IMR-90 (cell line): ENCODE data around the gene FNIP2. TPM values are rescaled to one million over a fixed set of nuclear protein-coding genes. Genes with fewer than 3 reads are reported as not detected.

Experiments used
- ATAC-seq: fragments of 200-7000 bp; cut with Tn5 transposase; 2 replicates; pipeline ENCODE4 v1.9.1; 2020; ENCODE audit warnings: low read depth, mild to moderate bottlenecking, moderate library complexity
- BruUV-seq: library from RNA; stranded (reverse); fragments of 400-500 nt; replicated peaks from 2 replicates; lab custom pipeline; 2021; lab: Mats Ljungman, UMichigan
- CTCF ChIA-PET: fragments of 300-600 bp; formaldehyde crosslinking; extraction: SDS; loops from one replicate; lab custom pipeline; 2021; ENCODE audit warnings: antibody characterized with exemption; lab: Yijun Ruan, JAX
- POLR2A ChIA-PET: fragments of 300-600 bp; sonication (Branson Sonifier 250); formaldehyde crosslinking; loops from one replicate; lab custom pipeline; 2022; ENCODE audit warnings: antibody characterized with exemption; ENCODE audit not compliant: unreplicated experiment; lab: Charles Lee
- DNase-seq: peaks from one replicate; pipeline ENCODE4 v3.0.0; 2013
- H2AFZ ChIP-seq: replicated peaks from 2 replicates; pipeline ENCODE3; 2013; ENCODE audit warnings: low read length, mild to moderate bottlenecking; ENCODE audit not compliant: poor library complexity
- H2AK5ac ChIP-seq: 2 replicates; pipeline ENCODE4 v1.6.1; 2013; ENCODE audit warnings: low read depth, low read length, inconsistent platforms
- H2AK9ac ChIP-seq: replicated peaks from 2 replicates; pipeline ENCODE3; 2013; ENCODE audit warnings: mild to moderate bottlenecking, low read depth, low read length, moderate library complexity; ENCODE audit not compliant: poor library complexity
- H2BK120ac ChIP-seq: 2 replicates; pipeline ENCODE4 v1.6.1; 2013; ENCODE audit warnings: low read depth, low read length, inconsistent platforms
- H2BK15ac ChIP-seq: 3 replicates; pipeline ENCODE4 v1.6.1; 2013; ENCODE audit warnings: low read depth, low read length, inconsistent platforms
- H2BK20ac ChIP-seq: 2 replicates; pipeline ENCODE4 v1.6.1; 2013; ENCODE audit warnings: low read depth, mild to moderate bottlenecking, inconsistent platforms, low read length, moderate library complexity
- H2BK5ac ChIP-seq: 2 replicates; pipeline ENCODE4 v1.6.1; 2013; ENCODE audit warnings: mild to moderate bottlenecking, low read depth, low read length, inconsistent platforms; ENCODE audit not compliant: poor library complexity, severe bottlenecking
- H3K14ac ChIP-seq: replicated peaks from 2 replicates; pipeline ENCODE4 v1.6.1; 2013; ENCODE audit warnings: low read depth, low read length, inconsistent platforms
- H3K18ac ChIP-seq: 2 replicates; pipeline ENCODE4 v1.6.1; 2013; ENCODE audit warnings: low read depth, low read length, control low read depth
- H3K23ac ChIP-seq: 2 replicates; pipeline ENCODE4 v1.6.1; 2013; ENCODE audit warnings: low read depth, low read length, inconsistent platforms
- H3K27ac ChIP-seq: 2 replicates; pipeline ENCODE4 v1.5.1; 2013; ENCODE audit warnings: mild to moderate bottlenecking, control low read depth, low read length; ENCODE audit not compliant: insufficient read depth
- H3K27me3 ChIP-seq: 2 replicates; pipeline ENCODE4 v1.6.1; 2013; ENCODE audit warnings: low read length; ENCODE audit not compliant: control insufficient read depth, insufficient read depth
- H3K36me3 ChIP-seq: 2 replicates; pipeline ENCODE4 v1.6.1; 2013; ENCODE audit warnings: low read length, mixed read lengths; ENCODE audit not compliant: control insufficient read depth, insufficient read depth
- H3K4ac ChIP-seq: 2 replicates; pipeline ENCODE4 v1.6.1; 2013; ENCODE audit warnings: low read depth, low read length, inconsistent platforms
- H3K4me1 ChIP-seq: 2 replicates; pipeline ENCODE4 v1.6.1; 2013; ENCODE audit warnings: low read length, mixed read lengths; ENCODE audit not compliant: control insufficient read depth, insufficient read depth
- H3K4me2 ChIP-seq: 2 replicates; pipeline ENCODE4 v1.6.1; 2013; ENCODE audit warnings: low read depth, mild to moderate bottlenecking, control low read depth, low read length, moderate library complexity
- H3K4me3 ChIP-seq: 2 replicates; pipeline ENCODE4 v1.5.1; 2013; ENCODE audit warnings: low read depth, mild to moderate bottlenecking, control low read depth, low read length, moderate library complexity; ENCODE audit not compliant: insufficient read depth
- H3K56ac ChIP-seq: 2 replicates; pipeline ENCODE4 v1.6.1; 2013; ENCODE audit warnings: low read length, inconsistent platforms; ENCODE audit not compliant: insufficient read depth; ENCODE audit errors: extremely low read depth
- H3K79me1 ChIP-seq, 2 experiments: 2 replicates each; pipeline ENCODE4 v1.6.1; 2013; ENCODE audit warnings: low read length in 2 of 2, inconsistent platforms in 1 of 2, low read depth in 1 of 2
- H3K9ac ChIP-seq: 2 replicates; pipeline ENCODE4 v1.6.1; 2013; ENCODE audit warnings: low read depth, low read length, control low read depth
- H3K9me1 ChIP-seq: 2 replicates; pipeline ENCODE4 v1.6.1; 2013; ENCODE audit warnings: low read length, inconsistent platforms; ENCODE audit not compliant: insufficient read depth
- H3K9me3 ChIP-seq: 2 replicates; pipeline ENCODE4 v1.6.1; 2013; ENCODE audit warnings: low read length; ENCODE audit not compliant: control insufficient read depth, insufficient read depth
- H4K20me1 ChIP-seq: 2 replicates; pipeline ENCODE4 v1.6.1; 2013; ENCODE audit warnings: low read length, inconsistent platforms; ENCODE audit not compliant: insufficient read depth
- H4K5ac ChIP-seq: 2 replicates; pipeline ENCODE4 v1.6.1; 2013; ENCODE audit warnings: mild to moderate bottlenecking, low read depth, low read length, control low read depth
- H4K8ac ChIP-seq, 2 experiments: 2 replicates each; pipeline ENCODE4 v1.6.1; 2013; ENCODE audit warnings: low read depth in 2 of 2, low read length in 2 of 2, control low read depth in 1 of 2, inconsistent platforms in 1 of 2
- H4K91ac ChIP-seq: 2 replicates; pipeline ENCODE4 v1.6.1; 2013; ENCODE audit warnings: low read depth, low read length, inconsistent platforms; ENCODE audit not compliant: insufficient read depth
- CEBPB ChIP-seq: IDR thresholded peaks from 2 replicates; pipeline ENCODE4 v1.6.1; 2012; ENCODE audit warnings: low read depth, low read length, improper control_type of control experiment
- FOS ChIP-seq: fragments of 150-350 bp; IDR thresholded peaks from 2 replicates; pipeline ENCODE4 v1.6.1; 2016; ENCODE audit warnings: low read depth, low read length
- MXI1 ChIP-seq: IDR thresholded peaks from 2 replicates; pipeline ENCODE4 v1.6.1; 2012; ENCODE audit warnings: low read depth, mild to moderate bottlenecking, low read length, moderate library complexity, borderline replicate concordance
- WGBS, 2 experiments: methylation state at CpG; one replicate each; pipeline versions ENCODE4 v1.1.5 to v1.1.7; 2013; ENCODE audit warnings: missing lambda C conversion rate in 2 of 2; ENCODE audit not compliant: insufficient read length in 1 of 2; ENCODE audit errors: extremely low coverage in 2 of 2; 5-methylcytosine and 5-hydroxymethylcytosine counted together
- dilution Hi-C: fragments of 300-500 bp; cut with HindIII; formaldehyde crosslinking; loops from one replicate; pipeline ENCODE4 v1.14.3; 2018; ENCODE audit warnings: low sequenced_read_pairs; ENCODE audit not compliant: unreplicated experiment
- in situ Hi-C: fragments of 300-500 bp; cut with MboI; formaldehyde crosslinking; loops from 3 replicates; pipeline ENCODE4 v1.14.3; 2019; ENCODE audit warnings: low sequenced_read_pairs, inconsistent platforms, mixed read lengths
- intact Hi-C: fragments of 100-400 bp; cut with micrococcal nuclease; formaldehyde crosslinking; loops from 2 replicates; pipeline ENCODE4 v1.10.0; 2022
- polyA plus RNA-seq, 3 experiments: library from polyadenylated mRNA; depleted of rRNA; stranded (reverse); fragments of >200 nt; gene quantifications; 2 replicates each; pipeline ENCODE4 v1.2.3, GENCODE V29; 2012; ENCODE audit warnings: low replicate concordance in 1 of 3
- total RNA-seq: library from RNA; depleted of rRNA; stranded (reverse); fragments of >200 nt; gene quantifications from 2 replicates; pipeline ENCODE4 v1.2.3, GENCODE V29; 2012

Gene FNIP2
- total and polyA plus RNA-seq, 2 of the 4 experiments (the other 2 are of a cell fraction) = 4.7 to 24.6 TPM

DNA sequence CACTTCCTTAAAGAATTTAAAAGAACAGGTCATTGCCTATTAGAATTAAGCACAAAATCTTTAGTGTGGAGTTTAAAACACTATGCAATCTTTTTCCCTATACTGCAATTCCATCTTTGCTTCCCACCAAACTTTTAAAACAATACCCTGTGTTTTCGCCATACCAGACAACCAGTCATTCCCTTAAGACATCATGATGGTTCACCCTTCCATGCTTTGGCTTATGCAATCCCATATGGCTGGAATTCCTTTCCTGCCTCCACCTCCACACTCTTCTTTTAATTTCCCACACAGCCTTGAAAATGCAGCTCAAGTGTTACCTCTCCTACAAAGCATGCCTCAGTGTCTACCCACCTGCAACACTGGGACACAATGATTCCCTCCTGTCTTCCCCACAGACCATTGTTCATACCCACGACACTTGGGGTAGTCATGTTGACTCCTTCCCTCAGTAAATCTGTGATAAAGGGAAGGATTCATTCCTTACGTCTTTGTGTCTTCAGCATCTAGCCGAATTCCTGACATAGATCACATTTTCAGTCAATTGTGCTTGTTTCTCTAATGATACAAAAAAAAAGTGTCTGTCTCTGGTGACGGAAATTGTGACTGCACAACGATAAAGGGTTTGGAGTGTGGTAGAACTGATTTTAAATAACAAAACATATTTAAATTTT, 166.3 kb downstream of the FNIP2 start:
- in situ Hi-C loops = no loop called here
- H2AK9ac ChIP-seq = no peak overlapping the region
- 0 out of 2 replicates have a peak, but pooled peaks cover under 1% of the 10 kb centered on the region for H3K4me1 ChIP-seq
- intact Hi-C loops = loop anchor here (5.0 kb wide), 1 partner anchor 62 kb away; no protein-coding TSS in a partner anchor
- no peak for ATAC-seq
- no peak overlapping the region for H3K4ac ChIP-seq
- no TSS peak for BruUV-seq
- dilution Hi-C loops = no loop called here
- no peaks in the 10 kb centered on the region for H3K9me3 ChIP-seq
- no peak overlapping the region for H4K5ac ChIP-seq
- no peaks in the 10 kb centered on the region for H3K79me1 ChIP-seq
- H2BK5ac ChIP-seq = no peak overlapping the region
- no peak overlapping the region for H3K4me3 ChIP-seq
- ChIA-PET CTCF (no interaction called here), POLR2A (no interaction called here)
- no peaks in the 10 kb centered on the region for H3K9me1 ChIP-seq
- H2AK5ac ChIP-seq = no peak overlapping the region
- no peak overlapping the region for H3K18ac ChIP-seq
- no peak overlapping the region for H2BK120ac ChIP-seq
- no peak overlapping the region for H3K56ac ChIP-seq
- H3K9ac ChIP-seq = no peak overlapping the region
- H3K27ac ChIP-seq = no peak overlapping the region
- no peak overlapping the region for H2BK20ac ChIP-seq
- H3K4me2 ChIP-seq = no peak overlapping the region
- no peak overlapping the region for H3K14ac ChIP-seq
- peak overlapping the region; percentile 51 for H2AFZ ChIP-seq
- no peaks in the 10 kb centered on the region for H3K27me3 ChIP-seq
- H2BK15ac ChIP-seq = no peak overlapping the region
- no peak overlapping the region for H4K8ac ChIP-seq
- H4K91ac ChIP-seq = no peak overlapping the region
- TF ChIP-seq CEBPB (0 out of 2 replicates have a peak, but pooled peaks have one; percentile 9), FOS (no peak), MXI1 (no peak)
- no peak overlapping the region for H3K23ac ChIP-seq
- peak; percentile 17 for DNase-seq
- H3K36me3 ChIP-seq = no peaks in the 10 kb centered on the region
- no peaks in the 10 kb centered on the region for H4K20me1 ChIP-seq
- WGBS, 2 experiments = 91% methylated on average over 1 of the region's 6 CpGs; no CpG with 5 or more reads in 1 of the 2 experiments
